Measurements from ENCODE around the gene ATG16L1.

The ATG16L1 gene

DNA sequence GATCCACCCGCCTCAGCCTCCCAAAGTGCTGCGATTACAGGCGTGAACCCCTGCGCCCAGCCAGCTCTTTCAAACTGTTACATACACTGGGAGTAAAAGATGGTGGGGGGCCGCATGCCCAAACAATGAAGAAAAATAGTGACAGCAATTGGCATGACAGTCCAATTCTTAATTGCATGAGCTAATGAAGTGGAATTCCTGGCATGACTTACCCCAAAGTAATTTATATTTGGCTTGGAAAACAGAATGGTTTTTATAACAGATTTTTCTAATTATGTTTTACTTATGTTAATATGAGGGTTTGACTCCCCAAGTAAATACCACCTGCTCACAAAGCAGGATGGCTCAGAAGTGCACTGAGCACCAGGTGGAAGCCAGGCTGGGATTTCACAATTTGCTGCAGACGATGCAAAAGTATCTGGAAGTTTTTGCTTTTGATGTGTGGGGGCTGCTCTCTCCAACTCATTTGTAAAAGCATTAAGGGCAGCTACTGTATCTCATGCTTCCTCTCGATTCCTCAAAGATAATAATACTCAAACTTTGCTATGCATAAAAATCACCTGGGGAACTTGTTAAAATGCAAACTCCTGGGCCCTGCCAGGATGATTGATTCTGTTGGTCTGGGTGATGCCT is 24.0 kb upstream of the ATG16L1 start:
- no peak for DNase-seq

DNA sequence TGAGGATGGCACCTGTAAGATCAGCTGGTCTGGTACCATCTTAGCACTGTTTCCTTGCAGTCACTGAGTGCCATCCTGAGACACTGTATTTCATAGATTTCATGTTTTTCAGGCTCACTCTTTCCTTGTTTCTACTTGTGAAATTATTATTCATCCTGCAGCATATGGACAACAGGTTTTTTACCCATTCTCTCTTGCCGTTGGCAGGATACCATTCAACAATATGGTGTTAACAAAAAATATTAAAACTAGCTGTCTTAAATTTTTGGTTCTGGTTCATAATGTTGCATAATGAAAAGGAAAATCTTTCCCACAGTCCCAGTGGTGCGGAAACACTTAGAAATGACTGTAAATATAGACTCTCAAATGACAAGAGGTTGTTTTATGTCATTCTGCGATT is 23.1 kb upstream of the ATG16L1 start:
- DNase-seq: no peak

DNA sequence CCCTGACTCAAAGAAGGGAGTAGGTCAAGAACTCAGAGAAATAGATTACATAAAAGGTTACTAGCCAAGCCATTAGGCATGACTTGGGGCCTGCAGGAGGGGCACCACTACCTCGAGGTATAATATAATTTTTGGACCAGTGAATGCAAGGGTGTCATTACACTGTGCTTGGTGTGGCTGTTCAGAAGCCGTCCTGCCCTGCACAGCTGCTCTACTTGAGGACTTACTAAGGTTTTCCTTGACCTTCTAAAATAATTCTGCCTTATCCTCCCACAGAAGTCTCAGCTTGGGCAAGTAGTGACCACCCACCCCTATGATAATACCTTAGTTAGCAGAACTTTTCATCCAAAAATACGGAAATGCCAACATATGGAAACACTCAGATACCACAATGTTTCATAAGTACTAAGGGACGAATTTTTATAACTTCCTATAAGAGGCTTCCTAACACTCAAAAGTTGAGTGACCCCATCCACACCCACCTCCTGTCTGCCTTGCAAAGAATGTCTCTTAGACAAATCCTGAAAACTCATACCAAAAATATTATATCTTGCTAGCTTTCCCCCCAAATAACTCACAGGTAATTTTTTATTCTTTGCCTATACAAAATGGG is 17.7 kb upstream of the ATG16L1 start:
- DNase-seq: no peak

GRCh38 chr2:233234264-233234663 is 17.2 kb upstream of the ATG16L1 start:
- no peak for DNase-seq

- no peak for DNase-seq
Measured at GRCh38 chr2:233234996-233235395, 16.5 kb upstream of the ATG16L1 start.

DNA sequence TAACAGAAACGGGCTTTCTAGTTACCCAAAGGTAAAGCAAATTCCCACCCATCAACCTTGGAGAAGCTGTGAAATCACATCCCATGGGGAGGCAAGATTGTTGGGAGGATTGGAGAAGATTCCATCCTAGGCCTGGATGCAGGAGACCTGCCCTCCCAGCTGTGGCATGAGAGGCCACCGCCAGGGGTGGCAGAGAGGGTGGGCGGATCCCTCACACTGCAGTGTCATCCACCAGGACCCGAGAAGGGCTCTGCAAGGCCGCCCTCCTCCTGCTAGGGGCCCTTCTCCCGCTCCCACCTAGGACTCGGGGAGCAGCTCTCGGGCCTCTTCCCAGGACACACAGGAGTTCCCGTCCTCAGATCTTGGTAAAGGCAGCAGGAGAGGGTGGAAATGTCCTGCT is 15.5 kb upstream of the ATG16L1 start:
- no peak for DNase-seq

GRCh38 chr2:233236820-233237589 is 14.5 kb upstream of the ATG16L1 start:
- no peak for DNase-seq

DNA sequence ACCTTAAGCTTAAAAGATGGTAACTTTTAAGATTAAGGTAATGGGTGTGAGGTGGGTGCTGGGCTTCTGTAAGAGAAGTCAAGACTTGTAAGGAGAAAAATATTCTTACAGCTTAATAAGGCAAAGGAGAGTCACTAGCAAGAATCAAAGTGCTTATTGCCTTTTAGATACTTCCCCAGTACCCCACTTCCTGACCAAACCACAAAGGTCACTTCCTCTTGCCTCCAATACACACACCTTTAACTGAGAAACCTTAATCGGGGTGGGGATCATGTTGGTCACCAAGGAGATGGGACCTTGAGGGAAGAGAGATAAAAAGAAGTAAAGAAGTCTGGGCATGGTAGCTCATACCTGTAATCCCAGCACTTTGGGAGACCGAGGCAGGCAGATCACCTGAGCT is 10.6 kb upstream of the ATG16L1 start:
- DNase-seq: no peak

- no peak for DNase-seq
Measured at GRCh38 chr2:233241803-233242202, 9.7 kb upstream of the ATG16L1 start.

GRCh38 chr2:233242231-233242927 is 9.1 kb upstream of the ATG16L1 start:
- DNase-seq: no peak

GRCh38 chr2:233243348-233243747 is 8.1 kb upstream of the ATG16L1 start:
- no peak for DNase-seq

GRCh38 chr2:233244818-233245217 is 6.7 kb upstream of the ATG16L1 start:
- DNase-seq: no peak

DNA sequence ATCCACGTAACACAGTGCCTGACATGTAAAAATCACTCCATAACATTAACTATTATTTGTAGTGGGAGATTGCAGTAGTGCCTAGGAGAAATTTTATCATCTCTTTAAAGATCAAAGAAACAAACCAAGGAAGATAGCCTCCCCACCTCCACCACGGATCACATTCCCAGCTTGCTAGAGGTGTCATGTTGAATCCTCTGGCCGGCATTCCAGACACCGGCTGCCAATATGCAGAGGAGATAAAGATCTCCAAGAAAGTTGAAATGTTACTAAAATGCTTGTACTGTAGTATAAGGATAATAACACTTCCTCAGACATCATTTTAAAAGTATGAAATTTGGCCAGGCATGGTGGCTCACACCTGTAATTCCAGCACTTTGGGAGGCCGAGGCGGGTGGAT is 6.1 kb upstream of the ATG16L1 start:
- DNase-seq: no peak

GRCh38 chr2:233247116-233247515 is 4.4 kb upstream of the ATG16L1 start:
- DNase-seq: no peak

DNA sequence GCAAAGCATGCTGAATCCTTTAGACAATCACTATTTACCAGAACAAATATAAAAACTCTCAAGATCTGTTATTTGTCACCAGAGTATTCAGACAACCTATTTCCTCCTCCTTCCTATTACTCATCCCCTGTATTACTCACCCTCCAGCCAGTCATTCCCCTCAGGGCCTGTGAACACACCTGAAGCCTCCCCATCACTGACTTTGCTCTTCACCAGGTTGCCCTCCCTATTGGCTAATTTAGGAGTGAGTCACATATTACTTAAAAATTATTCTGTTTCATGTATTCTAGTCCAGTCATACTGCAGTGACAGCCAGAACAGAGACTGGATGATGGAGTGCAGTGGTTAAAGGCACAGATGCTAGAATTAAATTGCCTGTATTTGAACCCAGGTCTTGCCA is 3.7 kb upstream of the ATG16L1 start:
- no peak for DNase-seq

- peak; percentile 90 for DNase-seq
Measured at GRCh38 chr2:233248999-233249398, 2.5 kb upstream of the ATG16L1 start.

DNA sequence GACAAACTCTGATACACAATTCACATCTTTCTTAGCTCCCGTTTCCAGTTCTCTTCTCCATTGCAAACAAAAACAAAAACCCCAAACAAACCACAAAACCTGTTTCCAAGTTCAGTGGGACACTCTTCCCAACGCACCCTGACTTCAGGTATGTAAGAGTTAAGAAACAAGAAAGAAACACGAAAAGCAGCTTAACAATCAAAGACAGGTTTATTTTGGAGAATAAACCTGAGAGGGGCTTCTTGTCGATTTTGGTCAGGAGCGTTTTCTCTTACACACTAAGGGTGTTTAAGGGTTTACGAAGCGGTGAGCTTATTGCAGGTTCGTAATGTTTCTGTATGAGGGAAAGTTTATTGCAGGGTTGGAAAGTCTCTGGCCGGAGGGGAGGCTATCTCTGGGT is 905 bp upstream of the ATG16L1 start:
- no peak for DNase-seq

DNA sequence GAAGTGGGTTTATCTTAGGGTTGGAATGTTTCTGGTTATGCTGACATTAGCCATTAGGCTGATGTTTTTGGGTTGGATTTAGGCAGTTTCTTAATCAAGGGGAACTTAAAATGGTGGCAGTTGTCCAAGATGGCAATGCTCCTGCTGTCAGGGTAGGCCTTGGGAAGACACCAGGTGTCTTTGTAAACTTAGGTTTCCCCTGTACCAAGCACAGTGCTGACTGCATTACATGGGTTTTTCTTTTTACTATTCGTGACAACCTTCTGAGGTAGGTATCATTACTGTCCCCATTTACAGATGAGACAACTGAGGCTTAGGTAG is 528 bp upstream of the ATG16L1 start:
- DNase-seq: no peak

- DNase-seq: no peak
Measured at GRCh38 chr2:233252227-233252626, 754 bp downstream of the ATG16L1 start.

- DNase-seq: no peak
Measured at GRCh38 chr2:233255151-233255550, 3.7 kb downstream of the ATG16L1 start.

DNA sequence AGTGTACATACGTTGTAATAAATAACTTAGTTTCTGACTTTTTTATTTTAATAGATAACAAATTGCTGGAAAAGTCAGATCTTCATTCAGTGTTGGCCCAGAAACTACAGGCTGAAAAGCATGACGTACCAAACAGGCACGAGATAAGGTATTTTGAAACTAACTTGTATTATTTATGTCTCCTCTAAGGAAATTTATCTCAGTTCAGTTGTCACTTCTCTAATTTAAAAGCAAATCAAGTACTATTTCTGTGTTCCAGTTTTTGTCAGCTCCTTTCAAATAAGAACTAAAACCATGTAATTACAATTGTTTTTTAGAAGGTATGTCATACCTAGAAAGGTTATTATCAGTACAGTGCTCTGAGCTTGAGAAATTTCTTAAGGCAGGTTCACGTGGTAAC is 4.6 kb downstream of the ATG16L1 start:
- DNase-seq: no peak

DNA sequence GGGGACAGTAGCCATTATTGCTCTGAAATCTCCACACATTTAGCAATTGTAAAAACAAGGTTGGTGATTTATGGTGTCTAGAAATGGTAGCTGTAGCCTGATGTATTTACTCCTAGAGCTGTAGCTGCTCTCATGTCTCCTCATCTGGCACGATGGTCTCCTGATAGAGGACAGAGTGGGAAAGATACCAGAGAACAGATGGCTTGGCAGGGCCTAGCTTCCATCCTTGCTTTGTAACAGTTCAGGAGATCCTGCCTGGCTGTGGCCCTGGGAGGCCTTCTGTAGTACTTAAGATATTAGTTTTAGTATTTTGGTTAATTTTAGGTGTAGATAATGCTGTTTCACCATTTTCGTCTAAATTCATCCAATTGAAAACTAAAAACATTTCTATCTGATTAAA is 6.7 kb downstream of the ATG16L1 start:
- DNase-seq: no peak

DNA sequence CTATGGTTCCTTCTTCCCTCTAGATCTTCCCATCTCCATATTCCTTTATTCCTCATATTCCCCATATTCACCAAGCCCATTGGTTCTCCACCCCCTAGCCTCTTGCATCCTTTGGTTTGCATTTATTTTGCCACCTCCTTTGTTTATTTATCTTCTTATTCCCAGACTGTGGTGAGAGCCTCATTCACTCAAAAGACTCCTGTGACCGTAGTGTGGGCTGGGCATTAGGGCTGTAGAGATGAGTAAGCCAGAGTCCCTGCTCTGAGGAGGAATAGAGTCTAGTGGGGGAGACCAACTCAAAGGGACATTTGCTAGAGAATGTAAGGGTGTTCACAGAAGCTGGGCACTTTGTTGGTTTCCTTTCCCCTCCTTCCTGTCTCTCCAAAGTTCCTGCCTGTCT is 8.3 kb downstream of the ATG16L1 start:
- no peak for DNase-seq

DNA sequence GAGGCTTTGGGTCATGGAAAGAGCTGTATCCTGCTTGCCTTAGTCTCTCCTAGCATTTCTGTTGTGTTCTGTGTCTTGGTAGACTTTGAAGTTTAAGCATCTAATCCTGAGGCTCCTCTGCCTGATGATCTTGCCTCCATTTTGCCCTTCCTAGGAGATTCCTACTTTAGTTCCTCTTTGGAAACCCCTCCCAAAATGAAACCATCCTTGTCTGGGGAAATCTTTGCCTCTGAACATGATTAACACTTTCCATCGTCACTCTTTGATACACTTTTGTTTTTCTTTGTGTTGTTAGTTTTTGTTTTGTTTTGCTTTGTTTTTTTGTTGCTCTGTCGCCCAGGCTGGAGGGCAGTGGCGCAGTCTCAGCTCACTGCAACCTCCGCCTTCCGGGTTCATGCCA is 9.2 kb downstream of the ATG16L1 start:
- no peak for DNase-seq

All from KG1 (cell line).